Osteoblast (primary cell): ENCODE results near the gene AFAP1. TPM values are rescaled to one million over a fixed set of nuclear protein-coding genes. Genes with fewer than 3 reads are reported as not detected.

Experiments used
- DNase-seq: peaks from one replicate; pipeline ENCODE4 v3.0.0; 2011; ENCODE audit warnings: low spot score, mixed read lengths; ENCODE audit not compliant: insufficient read length; ENCODE audit errors: missing footprints
- H2AFZ ChIP-seq: 2 replicates; pipeline ENCODE4 v1.6.0; 2011; ENCODE audit warnings: mild to moderate bottlenecking, low read length
- H3K27ac ChIP-seq: 2 replicates; pipeline ENCODE4 v1.5.1; 2011; ENCODE audit warnings: mild to moderate bottlenecking, low read depth, low read length, moderate library complexity
- H3K27me3 ChIP-seq: 2 replicates; pipeline ENCODE4 v1.6.0; 2012; ENCODE audit warnings: mild to moderate bottlenecking, control low read depth, inconsistent platforms, low read length, moderate library complexity; ENCODE audit not compliant: insufficient read depth
- H3K36me3 ChIP-seq: 2 replicates; pipeline ENCODE4 v1.5.1; 2011; ENCODE audit warnings: mild to moderate bottlenecking, low read length, control low read depth, moderate library complexity; ENCODE audit not compliant: insufficient read depth
- H3K4me1 ChIP-seq: 2 replicates; pipeline ENCODE4 v1.5.1; 2011; ENCODE audit warnings: mild to moderate bottlenecking, low read length, control low read depth, moderate library complexity; ENCODE audit not compliant: insufficient read depth
- H3K4me2 ChIP-seq: 2 replicates; pipeline ENCODE4 v1.6.0; 2011; ENCODE audit warnings: mild to moderate bottlenecking, low read length; ENCODE audit not compliant: insufficient read depth
- H3K4me3 ChIP-seq: fragments of 200-600 bp; sonication (generic); 3 replicates; pipeline ENCODE4 v1.5.1; 2012; ENCODE audit warnings: mild to moderate bottlenecking, low read length, inconsistent platforms; ENCODE audit not compliant: insufficient read depth
- H3K79me2 ChIP-seq: 2 replicates; pipeline ENCODE4 v1.6.0; 2012; ENCODE audit warnings: mild to moderate bottlenecking, low read length, control low read depth, inconsistent platforms; ENCODE audit not compliant: insufficient read depth
- H3K9me3 ChIP-seq: 2 replicates; pipeline ENCODE4 v1.5.1; 2011; ENCODE audit warnings: low read depth, low read length, control low read depth
- H4K20me1 ChIP-seq: 2 replicates; pipeline ENCODE4 v1.6.0; 2012; ENCODE audit warnings: mild to moderate bottlenecking, low read length, control low read depth; ENCODE audit not compliant: insufficient read depth
- CTCF ChIP-seq: IDR thresholded peaks from 2 replicates; pipeline ENCODE4 v1.5.1; 2011; ENCODE audit warnings: mild to moderate bottlenecking, low read depth, low read length, moderate library complexity; ENCODE audit errors: extremely low read depth
- total RNA-seq: library from RNA; depleted of rRNA; stranded (reverse); fragments of >200 nt; gene quantifications from 2 replicates; pipeline ENCODE4 v1.2.3, GENCODE V29; 2012

AFAP1 gene
- total RNA-seq, 1 donor, result 101 TPM

- no peaks in the 10 kb centered on the region for H4K20me1 ChIP-seq
- no peak for TF ChIP-seq CTCF
- H3K36me3 ChIP-seq, result no peaks in the 10 kb centered on the region
- H3K27me3 ChIP-seq, result no peaks in the 10 kb centered on the region
- no peak overlapping the region for H3K27ac ChIP-seq
- H3K4me1 ChIP-seq, result no peaks in the 10 kb centered on the region
- H3K79me2 ChIP-seq, result no peaks in the 10 kb centered on the region
- H3K4me2 ChIP-seq, result no peak overlapping the region
- no peak overlapping the region for H2AFZ ChIP-seq
- H3K4me3 ChIP-seq, result no peak overlapping the region
- DNase-seq, result no peak
- H3K9me3 ChIP-seq, result no peaks in the 10 kb centered on the region
These were observed 200.4 kb downstream of the AFAP1 start for GRCh38 chr4:7739077-7739917.

DNA sequence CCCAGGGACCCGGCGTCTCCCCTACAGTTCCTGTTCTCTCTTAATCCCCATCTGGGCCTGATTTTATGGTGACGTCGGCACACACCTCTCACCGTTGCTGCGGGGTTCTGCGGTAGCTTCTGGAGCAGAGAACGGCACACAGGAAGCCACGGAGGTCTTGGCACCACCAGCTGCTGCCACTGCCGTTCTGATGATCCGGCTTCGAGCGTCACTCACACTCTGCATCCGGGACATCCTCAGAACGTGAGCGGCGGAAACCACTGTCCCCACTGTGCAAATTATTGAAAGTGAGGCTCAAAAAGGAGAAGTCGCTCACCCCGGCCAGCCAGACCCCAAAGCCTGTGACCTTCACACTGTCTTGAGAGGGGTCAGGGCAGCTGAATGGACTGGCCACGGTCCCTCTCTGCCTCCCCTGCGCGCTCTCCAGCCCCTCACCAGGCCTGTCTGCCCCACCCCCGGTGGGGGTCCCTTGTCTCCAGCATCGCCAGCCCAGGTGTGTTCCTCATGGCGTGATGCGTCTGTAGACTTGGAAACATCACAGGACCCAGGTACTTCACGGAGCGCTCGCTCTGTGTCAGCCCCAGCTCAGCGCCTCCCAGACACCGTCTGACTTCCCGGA, 201.1 kb downstream of the AFAP1 start:
- Histone ChIP-seq H4K20me1 (no peaks in the 10 kb centered on the region), H3K4me3 (no peak overlapping the region), H3K9me3 (no peaks in the 10 kb centered on the region), H3K79me2 (no peaks in the 10 kb centered on the region), H3K4me1 (no peaks in the 10 kb centered on the region), H3K4me2 (no peak overlapping the region), H3K27ac (no peak overlapping the region), H3K27me3 (no peaks in the 10 kb centered on the region), H2AFZ (no peak overlapping the region), H3K36me3 (no peaks in the 10 kb centered on the region)
- TF ChIP-seq CTCF, result no peak
- DNase-seq, result no peak

DNA sequence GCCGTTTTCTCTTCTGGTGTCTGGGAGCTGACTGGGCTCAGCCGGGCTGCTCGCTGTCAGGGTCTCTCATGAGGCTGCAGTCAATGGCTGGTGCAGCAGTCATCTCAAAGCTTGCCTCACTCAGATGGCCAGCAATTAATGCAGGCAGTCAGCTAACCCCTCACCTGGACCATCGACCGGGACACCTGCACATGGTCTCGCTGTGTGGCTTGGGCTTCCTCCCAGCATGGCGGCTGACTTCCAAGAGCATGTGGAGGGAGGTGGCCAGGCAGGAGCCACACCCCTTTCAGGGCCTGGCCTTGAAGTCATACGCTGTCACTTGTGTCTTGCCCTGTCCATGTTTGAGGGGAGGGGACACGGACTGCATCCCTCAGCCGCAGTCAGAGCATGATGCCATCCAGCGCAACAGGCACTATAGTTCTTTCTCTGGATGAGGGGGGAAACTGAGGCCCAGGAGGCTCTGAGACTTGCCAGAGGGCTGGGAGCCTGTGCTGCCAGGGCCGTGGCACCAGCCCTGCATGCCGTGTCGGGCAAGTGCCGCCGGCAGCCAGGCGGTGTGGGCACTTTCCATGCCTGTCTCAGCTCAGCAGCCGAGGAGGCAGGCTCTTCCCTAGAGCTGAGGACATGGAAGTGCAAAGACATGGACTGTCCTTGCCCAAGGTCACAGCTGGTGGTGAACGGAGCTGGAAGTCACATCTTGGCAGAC, 201.8 kb downstream of the AFAP1 start:
- Histone ChIP-seq H3K27me3 (no peaks in the 10 kb centered on the region), H2AFZ (no peak overlapping the region)

More for the DNA sequence above, 201.8 kb downstream of the AFAP1 start:
- no peak for TF ChIP-seq CTCF
- H3K79me2 ChIP-seq, result no peaks in the 10 kb centered on the region
- no peaks in the 10 kb centered on the region for H3K9me3 ChIP-seq
- no peak for DNase-seq
- H3K4me3 ChIP-seq, result no peak overlapping the region
- no peaks in the 10 kb centered on the region for H3K4me1 ChIP-seq
- no peaks in the 10 kb centered on the region for H4K20me1 ChIP-seq
- H3K27ac ChIP-seq, result no peak overlapping the region
- H3K36me3 ChIP-seq, result no peaks in the 10 kb centered on the region
- no peak overlapping the region for H3K4me2 ChIP-seq
